MM.1S (cell line): ENCODE data around the gene SLIT1.

Source experiments
- DNase-seq: peaks from one replicate; pipeline ENCODE4 v3.0.0-alpha.2; 2015
- H2AFZ ChIP-seq: fragments of 300-600 bp; sonication (generic); 2 replicates; pipeline ENCODE4 v1.6.0; 2016; ENCODE audit warnings: antibody characterized with exemption, low read length
- H3F3A ChIP-seq: fragments of 300-600 bp; sonication (generic); 2 replicates; pipeline ENCODE4 v1.6.1; 2016; ENCODE audit warnings: mild to moderate bottlenecking, antibody characterized with exemption, low read length, moderate library complexity, mixed read lengths; ENCODE audit not compliant: insufficient read depth
- H3K27ac ChIP-seq: fragments of 300-600 bp; sonication (generic); 2 replicates; pipeline ENCODE4 v1.5.1; 2016; ENCODE audit warnings: mild to moderate bottlenecking, low read length
- H3K27me3 ChIP-seq: fragments of 300-600 bp; sonication (generic); replicated peaks from 2 replicates; pipeline ENCODE4 v1.6.0; 2016; ENCODE audit warnings: low read length; ENCODE audit not compliant: insufficient read depth
- H3K36me3 ChIP-seq: fragments of 300-600 bp; sonication (generic); replicated peaks from 2 replicates; pipeline ENCODE4 v1.6.1; 2016; ENCODE audit warnings: mild to moderate bottlenecking, low read length, mixed read lengths; ENCODE audit not compliant: insufficient read depth
- H3K4me1 ChIP-seq: fragments of 300-600 bp; sonication (generic); 2 replicates; pipeline ENCODE4 v1.6.1; 2016; ENCODE audit warnings: low read length, mixed read lengths
- H3K4me2 ChIP-seq: fragments of 300-600 bp; sonication (generic); 2 replicates; pipeline ENCODE4 v1.6.0; 2016; ENCODE audit warnings: low read depth, low read length
- H3K4me3 ChIP-seq: fragments of 300-600 bp; sonication (generic); 2 replicates; pipeline ENCODE4 v1.5.1; 2016; ENCODE audit warnings: low read length, mixed read lengths
- H3K79me2 ChIP-seq: fragments of 300-600 bp; sonication (generic); 2 replicates; pipeline ENCODE4 v1.6.1; 2016; ENCODE audit warnings: mixed run types, low read length, mixed read lengths
- H3K9ac ChIP-seq: fragments of 300-600 bp; sonication (generic); 2 replicates; pipeline ENCODE4 v1.6.1; 2016; ENCODE audit warnings: low read length, mixed read lengths
- H3K9me2 ChIP-seq: fragments of 300-600 bp; sonication (generic); replicated peaks from 2 replicates; pipeline ENCODE4 v1.6.1; 2016; ENCODE audit warnings: mild to moderate bottlenecking, low read length, mixed read lengths; ENCODE audit not compliant: insufficient read depth
- H3K9me3 ChIP-seq: fragments of 300-600 bp; sonication (generic); replicated peaks from 2 replicates; pipeline ENCODE4 v1.6.1; 2016; ENCODE audit warnings: mild to moderate bottlenecking, low read length, mixed read lengths; ENCODE audit not compliant: insufficient read depth
- H4K20me1 ChIP-seq: fragments of 300-600 bp; sonication (generic); 2 replicates; pipeline ENCODE4 v1.6.1; 2016; ENCODE audit warnings: mild to moderate bottlenecking, low read length, moderate library complexity, mixed read lengths; ENCODE audit not compliant: insufficient read depth
- CTCF ChIP-seq: fragments of 300-600 bp; sonication (generic); IDR thresholded peaks from 2 replicates; pipeline ENCODE4 v1.5.1; 2016; ENCODE audit warnings: antibody characterized with exemption, low read length, mixed read lengths
- EZH2 ChIP-seq: fragments of 300-600 bp; sonication (generic); optimal IDR thresholded peaks from 2 replicates; pipeline ENCODE3; 2017; ENCODE audit warnings: low read depth, mild to moderate bottlenecking, antibody characterized with exemption, low read length, mixed read lengths
- EZH2phosphoT487 ChIP-seq: fragments of 300-600 bp; sonication (generic); IDR thresholded peaks from 2 replicates; pipeline ENCODE4 v1.6.1; 2018; ENCODE audit warnings: antibody characterized with exemption, low read length

The SLIT1 gene

GRCh38 chr10:96971324-96971723, 214.4 kb downstream of the SLIT1 start:
- H2AFZ ChIP-seq, result no peak overlapping the region
- no peaks in the 10 kb centered on the region for H3K36me3 ChIP-seq

GRCh38 chr10:96968682-96969423, 216.9 kb downstream of the SLIT1 start:
- H3K36me3 ChIP-seq, result no peaks in the 10 kb centered on the region
- H3K4me2 ChIP-seq, result no peak overlapping the region
- H2AFZ ChIP-seq, result no peak overlapping the region
- H3K79me2 ChIP-seq, result no peaks in the 10 kb centered on the region
- TF ChIP-seq EZH2 (no peak), CTCF (no peak), EZH2phosphoT487 (no peak)
- H3K27ac ChIP-seq, result no peak overlapping the region
- DNase-seq, result no peak
- no peak overlapping the region for H3K9ac ChIP-seq
- no peaks in the 10 kb centered on the region for H3F3A ChIP-seq
- H3K4me3 ChIP-seq, result no peak overlapping the region
- no peaks in the 10 kb centered on the region for H3K9me3 ChIP-seq
- no peaks in the 10 kb centered on the region for H3K27me3 ChIP-seq
- H3K9me2 ChIP-seq, result no peaks in the 10 kb centered on the region
- H4K20me1 ChIP-seq, result no peaks in the 10 kb centered on the region; the same call in 1 of the 2 replicates
- no peaks in the 10 kb centered on the region for H3K4me1 ChIP-seq

More at GRCh38 chr10:96971324-96971723, 214.4 kb downstream of the SLIT1 start:
- H3K4me2 ChIP-seq, result no peak overlapping the region
- no peaks in the 10 kb centered on the region; the same call in 1 of the 2 replicates for H4K20me1 ChIP-seq
- no peaks in the 10 kb centered on the region for H3K79me2 ChIP-seq
- no peak for DNase-seq
- H3K4me1 ChIP-seq, result no peaks in the 10 kb centered on the region
- H3K27ac ChIP-seq, result no peak overlapping the region
- no peak overlapping the region for H3K9ac ChIP-seq
- no peak for TF ChIP-seq CTCF
- no peak for TF ChIP-seq EZH2phosphoT487
- TF ChIP-seq EZH2, result no peak
- H3K9me2 ChIP-seq, result no peaks in the 10 kb centered on the region
- H3K4me3 ChIP-seq, result no peak overlapping the region
- H3K9me3 ChIP-seq, result no peaks in the 10 kb centered on the region
- no peaks in the 10 kb centered on the region for H3K27me3 ChIP-seq
- H3F3A ChIP-seq, result no peaks in the 10 kb centered on the region

GRCh38 chr10:96967847-96968246, 217.9 kb downstream of the SLIT1 start:
- no peak overlapping the region for H3K27ac ChIP-seq
- H3F3A ChIP-seq, result no peaks in the 10 kb centered on the region
- no peak overlapping the region for H3K4me2 ChIP-seq
- no peaks in the 10 kb centered on the region for H3K9me2 ChIP-seq
- TF ChIP-seq EZH2 (no peak), CTCF (no peak), EZH2phosphoT487 (no peak)
- no peaks in the 10 kb centered on the region for H3K9me3 ChIP-seq
- no peak overlapping the region for H2AFZ ChIP-seq
- H3K9ac ChIP-seq, result no peak overlapping the region
- no peak for DNase-seq
- no peaks in the 10 kb centered on the region for H3K4me1 ChIP-seq
- no peak overlapping the region for H3K4me3 ChIP-seq
- H4K20me1 ChIP-seq, result no peaks in the 10 kb centered on the region
- no peaks in the 10 kb centered on the region for H3K27me3 ChIP-seq
- H3K36me3 ChIP-seq, result no peaks in the 10 kb centered on the region
- no peaks in the 10 kb centered on the region for H3K79me2 ChIP-seq
